Measurements from ENCODE around the gene PRR3. TPM values are rescaled to one million over a fixed set of nuclear protein-coding genes. Genes with fewer than 3 reads are reported as not detected.
A peak's percentile ranks its signal among the peaks of the same experiment; 100 is the strongest.

PRR3 gene
- total and polyA plus RNA-seq, 5 donors from 2014 or later, result 4.9 to 12.0 (median 8.0) TPM

- ATAC-seq (ENCODE audit: low read depth in 2 of 2) (peak; percentile 64 to 67), DNase-seq (peak in 2 of 3 donors; percentile 58 to 83)
- H3K27me3 Mint-ChIP-seq, result no peaks in the 10 kb centered on the region
- H3K36me3 Mint-ChIP-seq, result peaks cover 3% of the 10 kb centered on the region
- peak overlapping the region; percentile 82 to 93 (median 86) for H3K4me3 Mint-ChIP-seq
- H3K27ac ChIP-seq (ENCODE audit: insufficient read depth, low read length, poor library complexity, severe bottlenecking), result peak overlapping the region; percentile 73
- H3K27ac Mint-ChIP-seq, result peak overlapping the region; percentile 78 to 94 (median 92)
- no peaks in the 10 kb centered on the region for H3K9me3 Mint-ChIP-seq
- H3K4me3 ChIP-seq (ENCODE audit: low read depth, low read length), result peak overlapping the region; percentile 86
- no peaks in the 10 kb centered on the region for H3K9me3 ChIP-seq (ENCODE audit: control insufficient read depth in 2 of 2, low read length in 2 of 2)
- peaks cover 10% of the 10 kb centered on the region for H3K36me3 ChIP-seq (ENCODE audit: control insufficient read depth, insufficient read depth, low read length)
- H3K4me1 ChIP-seq (ENCODE audit: control insufficient read depth, insufficient read depth, low read length, poor library complexity, severe bottlenecking), result peaks cover 35% of the 10 kb centered on the region
- H3K27me3 ChIP-seq (ENCODE audit: control insufficient read depth, insufficient read depth, low read length), result no peaks in the 10 kb centered on the region
- peaks cover 21 to 34% (median 30%) of the 10 kb centered on the region in 4 donors for H3K4me1 Mint-ChIP-seq
Observed at GRCh38 chr6:30542404-30542725, 14.7 kb upstream of the PRR3 start.

- Histone ChIP-seq H3K4me3 (ENCODE audit: low read depth, low read length) (peak overlapping the region; percentile 86), H3K27ac (ENCODE audit: insufficient read depth, low read length, poor library complexity, severe bottlenecking) (peak overlapping the region; percentile 73)
- peak overlapping the region; percentile 78 to 94 (median 92) for H3K27ac Mint-ChIP-seq
Observed at GRCh38 chr6:30542915-30543314, 14.2 kb upstream of the PRR3 start.

GRCh38 chr6:30543821-30544220, 13.3 kb upstream of the PRR3 start:
- H3K9me3 ChIP-seq (ENCODE audit: control insufficient read depth in 2 of 2, low read length in 2 of 2), result no peaks in the 10 kb centered on the region
- peaks cover 18% of the 10 kb centered on the region for H3K36me3 ChIP-seq (ENCODE audit: control insufficient read depth, insufficient read depth, low read length)
- H3K27ac ChIP-seq (ENCODE audit: insufficient read depth, low read length, poor library complexity, severe bottlenecking), result peak overlapping the region; percentile 64
- peak overlapping the region; percentile 37 for H3K4me3 ChIP-seq (ENCODE audit: low read depth, low read length)
- peaks cover 35% of the 10 kb centered on the region for H3K4me1 ChIP-seq (ENCODE audit: control insufficient read depth, insufficient read depth, low read length, poor library complexity, severe bottlenecking)
- Mint-ChIP-seq H3K27ac (peak overlapping the region; percentile 78 to 86 (median 83)), H3K36me3 (peaks cover 10% of the 10 kb centered on the region), H3K9me3 (no peaks in the 10 kb centered on the region), H3K4me1 (peaks cover 21 to 34% (median 30%) of the 10 kb centered on the region in 4 donors), H3K4me3 (peak overlapping the region; percentile 64 to 80 (median 69)), H3K27me3 (no peaks in the 10 kb centered on the region)
- H3K27me3 ChIP-seq (ENCODE audit: control insufficient read depth, insufficient read depth, low read length), result no peaks in the 10 kb centered on the region
- peak; percentile 36 to 48 for ATAC-seq (ENCODE audit: low read depth in 2 of 2)
- DNase-seq, result peak in 2 of 3 donors; percentile 36 to 57

More at GRCh38 chr6:30542915-30543314, 14.2 kb upstream of the PRR3 start:
- no peaks in the 10 kb centered on the region for H3K27me3 Mint-ChIP-seq
- DNase-seq (peak in 1 of 3 donors; percentile 24), ATAC-seq (ENCODE audit: low read depth in 2 of 2) (no peak)
- peaks cover 3% of the 10 kb centered on the region for H3K36me3 Mint-ChIP-seq
- H3K4me3 Mint-ChIP-seq, result peak overlapping the region; percentile 82 to 93 (median 86)
- Histone ChIP-seq H3K9me3 (ENCODE audit: control insufficient read depth in 2 of 2, low read length in 2 of 2) (no peaks in the 10 kb centered on the region), H3K36me3 (ENCODE audit: control insufficient read depth, insufficient read depth, low read length) (peaks cover 10% of the 10 kb centered on the region), H3K27me3 (ENCODE audit: control insufficient read depth, insufficient read depth, low read length) (no peaks in the 10 kb centered on the region), H3K4me1 (ENCODE audit: control insufficient read depth, insufficient read depth, low read length, poor library complexity, severe bottlenecking) (peaks cover 35% of the 10 kb centered on the region)
- H3K9me3 Mint-ChIP-seq, result no peaks in the 10 kb centered on the region
- H3K4me1 Mint-ChIP-seq, result peaks cover 21 to 34% (median 30%) of the 10 kb centered on the region in 4 donors

GRCh38 chr6:30544666-30545272, 12.3 kb upstream of the PRR3 start:
- H3K27ac ChIP-seq (ENCODE audit: insufficient read depth, low read length, poor library complexity, severe bottlenecking), result peak overlapping the region; percentile 64
- no peaks in the 10 kb centered on the region for H3K9me3 Mint-ChIP-seq
- H3K27ac Mint-ChIP-seq, result peak overlapping the region; percentile 78 to 86 (median 83)
- H3K9me3 ChIP-seq (ENCODE audit: control insufficient read depth in 2 of 2, low read length in 2 of 2), result no peaks in the 10 kb centered on the region
- H3K4me3 ChIP-seq (ENCODE audit: low read depth, low read length), result peak overlapping the region; percentile 48
- no peaks in the 10 kb centered on the region for H3K27me3 Mint-ChIP-seq
- H3K36me3 Mint-ChIP-seq, result peaks cover 17% of the 10 kb centered on the region
- peak; percentile 36 to 45 for ATAC-seq (ENCODE audit: low read depth in 2 of 2)
- DNase-seq, result peak in 2 of 3 donors; percentile 57 to 68
- peaks cover 21 to 34% (median 31%) of the 10 kb centered on the region in 4 donors for H3K4me1 Mint-ChIP-seq
- H3K4me1 ChIP-seq (ENCODE audit: control insufficient read depth, insufficient read depth, low read length, poor library complexity, severe bottlenecking), result peaks cover 35% of the 10 kb centered on the region
- H3K4me3 Mint-ChIP-seq, result peak overlapping the region; percentile 64 to 80 (median 69)
- no peaks in the 10 kb centered on the region for H3K27me3 ChIP-seq (ENCODE audit: control insufficient read depth, insufficient read depth, low read length)
- peaks cover 24% of the 10 kb centered on the region for H3K36me3 ChIP-seq (ENCODE audit: control insufficient read depth, insufficient read depth, low read length)

GRCh38 chr6:30547454-30547853, 9.6 kb upstream of the PRR3 start:
- ATAC-seq (ENCODE audit: low read depth in 2 of 2) (no peak), DNase-seq (no peak)
- no peaks in the 10 kb centered on the region for H3K9me3 ChIP-seq (ENCODE audit: control insufficient read depth in 2 of 2, low read length in 2 of 2)
- no peak overlapping the region for H3K4me3 ChIP-seq (ENCODE audit: low read depth, low read length)
- no peak overlapping the region for H3K27ac Mint-ChIP-seq
- no peak overlapping the region for H3K4me3 Mint-ChIP-seq
- H3K4me1 ChIP-seq (ENCODE audit: control insufficient read depth, insufficient read depth, low read length, poor library complexity, severe bottlenecking), result peaks cover 25% of the 10 kb centered on the region
- no peak overlapping the region for H3K27ac ChIP-seq (ENCODE audit: insufficient read depth, low read length, poor library complexity, severe bottlenecking)
- peaks cover 32% of the 10 kb centered on the region for H3K36me3 Mint-ChIP-seq
- no peaks in the 10 kb centered on the region for H3K27me3 Mint-ChIP-seq
- H3K9me3 Mint-ChIP-seq, result no peaks in the 10 kb centered on the region
- peaks cover 48% of the 10 kb centered on the region for H3K36me3 ChIP-seq (ENCODE audit: control insufficient read depth, insufficient read depth, low read length)
- peaks cover 23 to 29% (median 26%) of the 10 kb centered on the region in 4 donors for H3K4me1 Mint-ChIP-seq
- no peaks in the 10 kb centered on the region for H3K27me3 ChIP-seq (ENCODE audit: control insufficient read depth, insufficient read depth, low read length)

- no peaks in the 10 kb centered on the region for H3K27me3 ChIP-seq (ENCODE audit: control insufficient read depth, insufficient read depth, low read length)
- H3K27ac ChIP-seq (ENCODE audit: insufficient read depth, low read length, poor library complexity, severe bottlenecking), result no peak overlapping the region
- no peaks in the 10 kb centered on the region for H3K9me3 Mint-ChIP-seq
- H3K27ac Mint-ChIP-seq, result peak overlapping the region in 2 of 3 donors; percentile 17 to 22
- H3K4me3 ChIP-seq (ENCODE audit: low read depth, low read length), result no peak overlapping the region
- no peaks in the 10 kb centered on the region for H3K9me3 ChIP-seq (ENCODE audit: control insufficient read depth in 2 of 2, low read length in 2 of 2)
- DNase-seq (no peak), ATAC-seq (ENCODE audit: low read depth in 2 of 2) (no peak)
- H3K27me3 Mint-ChIP-seq, result no peaks in the 10 kb centered on the region
- H3K36me3 Mint-ChIP-seq, result peaks cover 41% of the 10 kb centered on the region
- H3K4me3 Mint-ChIP-seq, result peak overlapping the region in 2 of 4 donors; percentile 0 to 73
- peaks cover 16% of the 10 kb centered on the region for H3K4me1 ChIP-seq (ENCODE audit: control insufficient read depth, insufficient read depth, low read length, poor library complexity, severe bottlenecking)
- H3K36me3 ChIP-seq (ENCODE audit: control insufficient read depth, insufficient read depth, low read length), result peaks cover 58% of the 10 kb centered on the region
- peaks cover 19 to 20% (median 20%) of the 10 kb centered on the region in 4 donors for H3K4me1 Mint-ChIP-seq
Observed at GRCh38 chr6:30548375-30548774, 8.7 kb upstream of the PRR3 start.

- ATAC-seq (ENCODE audit: low read depth in 2 of 2) (no peak), DNase-seq (no peak)
- Histone ChIP-seq H3K4me1 (ENCODE audit: control insufficient read depth, insufficient read depth, low read length, poor library complexity, severe bottlenecking) (peaks cover 32% of the 10 kb centered on the region), H3K27me3 (ENCODE audit: control insufficient read depth, insufficient read depth, low read length) (no peaks in the 10 kb centered on the region), H3K27ac (ENCODE audit: insufficient read depth, low read length, poor library complexity, severe bottlenecking) (no peak overlapping the region), H3K36me3 (ENCODE audit: control insufficient read depth, insufficient read depth, low read length) (peaks cover 47% of the 10 kb centered on the region), H3K9me3 (ENCODE audit: control insufficient read depth in 2 of 2, low read length in 2 of 2) (no peaks in the 10 kb centered on the region), H3K4me3 (ENCODE audit: low read depth, low read length) (no peak overlapping the region)
- Mint-ChIP-seq H3K9me3 (no peaks in the 10 kb centered on the region), H3K4me1 (peaks cover 18 to 53% (median 36%) of the 10 kb centered on the region in 4 donors), H3K27me3 (peaks cover 16% of the 10 kb centered on the region), H3K4me3 (peak overlapping the region; percentile 99 to 100 (median 100)), H3K36me3 (peaks cover 36% of the 10 kb centered on the region), H3K27ac (peak overlapping the region in 2 of 3 donors; percentile 99 to 100)
Observed at GRCh38 chr6:30554404-30554803, 2.7 kb upstream of the PRR3 start.

Measured in CD4-positive, CD25-positive, alpha-beta regulatory T cell (primary cell).